ENCODE measurements around the gene LARP4B. TPM values are rescaled to one million over a fixed set of nuclear protein-coding genes. Genes with fewer than 3 reads are reported as not detected.

Gene LARP4B
- total RNA-seq, 3 donors from 2014 or later: 97.5 to 155 (median 116) TPM

GRCh38 chr10:865924-866576 lies 65.5 kb downstream of the LARP4B start:
- no peak for DNase-seq
- Histone ChIP-seq H3K4me3 (no peak overlapping the region), H3K9me3 (no peaks in the 10 kb centered on the region), H3K4me1 (ENCODE audit: low read depth) (no peaks in the 10 kb centered on the region), H3K36me3 (ENCODE audit: low read depth) (no peaks in the 10 kb centered on the region)
- ATAC-seq: no peak
- intact Hi-C loops (cut with DNase I, micrococcal nuclease): no loop called here
- no peak for TF ChIP-seq CTCF (IDR thresholded peaks at IDR 0.05)

DNA sequence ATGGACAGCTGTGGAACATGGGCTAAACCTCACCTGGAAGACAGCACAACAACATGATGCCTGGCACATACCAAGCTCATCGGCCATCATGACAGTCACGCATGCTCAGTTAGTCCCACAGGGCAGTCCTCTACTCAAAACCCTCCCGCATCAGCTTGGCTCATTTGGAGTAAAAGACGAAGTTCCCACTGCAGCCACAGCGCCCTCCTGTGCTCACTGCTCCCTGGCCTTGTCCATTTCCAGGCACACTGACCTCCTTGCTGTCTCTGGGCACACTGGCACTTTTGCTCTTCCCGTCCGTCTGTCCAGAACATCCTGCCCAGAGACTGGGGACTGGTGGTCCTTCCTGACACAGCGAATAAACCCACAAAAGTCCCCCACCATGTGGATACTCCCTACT lies 66.2 kb downstream of the LARP4B start:
- ATAC-seq (no peak), DNase-seq (no peak)
- no peaks in the 10 kb centered on the region for H3K36me3 ChIP-seq (ENCODE audit: low read depth)
- H3K4me1 ChIP-seq (ENCODE audit: low read depth): no peaks in the 10 kb centered on the region
- intact Hi-C loops (cut with DNase I, micrococcal nuclease): no loop called here
- H3K4me3 ChIP-seq: no peak overlapping the region
- TF ChIP-seq CTCF (IDR thresholded peaks at IDR 0.05): no peak
- H3K9me3 ChIP-seq: no peaks in the 10 kb centered on the region

DNA sequence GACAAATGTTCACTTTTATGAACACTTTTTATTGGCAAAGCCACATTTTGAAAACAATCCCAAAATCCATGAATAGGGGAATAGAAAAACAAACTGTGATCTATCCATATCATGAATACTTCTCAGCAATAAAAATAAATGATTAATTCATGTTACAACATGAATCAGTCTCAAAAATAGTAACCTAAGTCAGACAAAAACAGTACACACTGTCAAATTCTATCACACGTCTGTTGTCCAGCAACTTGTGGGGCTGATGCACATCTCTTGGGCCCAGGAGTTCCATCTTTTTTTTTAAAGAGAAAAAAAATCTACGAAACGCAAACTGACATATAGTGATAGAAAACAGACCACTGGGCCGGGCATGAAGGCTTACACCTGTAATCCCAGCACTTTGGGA lies 71.0 kb downstream of the LARP4B start:
- no peaks in the 10 kb centered on the region for H3K36me3 ChIP-seq (ENCODE audit: low read depth)
- intact Hi-C loops (cut with DNase I, micrococcal nuclease): no loop called here

GRCh38 chr10:856416-857157 lies 74.9 kb downstream of the LARP4B start:
- TF ChIP-seq CTCF (IDR thresholded peaks at IDR 0.05): no peak
- no peaks in the 10 kb centered on the region for H3K9me3 ChIP-seq
- no peak overlapping the region for H3K4me3 ChIP-seq
- DNase-seq (no peak), ATAC-seq (no peak)
- H3K36me3 ChIP-seq (ENCODE audit: low read depth): no peaks in the 10 kb centered on the region
- intact Hi-C loops (cut with DNase I, micrococcal nuclease): no loop called here
- no peaks in the 10 kb centered on the region for H3K4me1 ChIP-seq (ENCODE audit: low read depth)

More for the DNA sequence above, 71.0 kb downstream of the LARP4B start:
- no peaks in the 10 kb centered on the region for H3K9me3 ChIP-seq
- ATAC-seq (no peak), DNase-seq (no peak)
- no peak overlapping the region for H3K4me3 ChIP-seq
- H3K4me1 ChIP-seq (ENCODE audit: low read depth): no peaks in the 10 kb centered on the region
- no peak for TF ChIP-seq CTCF (IDR thresholded peaks at IDR 0.05)

- ATAC-seq (no peak), DNase-seq (no peak)
- no peak for TF ChIP-seq CTCF (IDR thresholded peaks at IDR 0.05)
- intact Hi-C loops (cut with DNase I, micrococcal nuclease): no loop called here
- Histone ChIP-seq H3K4me3 (no peak overlapping the region), H3K36me3 (ENCODE audit: low read depth) (no peaks in the 10 kb centered on the region), H3K9me3 (no peaks in the 10 kb centered on the region), H3K4me1 (ENCODE audit: low read depth) (no peaks in the 10 kb centered on the region)
These were observed 75.8 kb downstream of the LARP4B start for GRCh38 chr10:855671-856070.
